ENCODE results near the gene PHLDB1. TPM values are rescaled to one million over a fixed set of nuclear protein-coding genes. Genes with fewer than 3 reads are reported as not detected.
"Not testable (repeated sequence)": the region's sequence is repeated elsewhere in the genome, so short reads cannot be mapped to it uniquely, and the experiment has no call there.

PHLDB1 gene
- total RNA-seq, 2 experiments from 2014 or later: 2.0 to 2.4 TPM

DNA sequence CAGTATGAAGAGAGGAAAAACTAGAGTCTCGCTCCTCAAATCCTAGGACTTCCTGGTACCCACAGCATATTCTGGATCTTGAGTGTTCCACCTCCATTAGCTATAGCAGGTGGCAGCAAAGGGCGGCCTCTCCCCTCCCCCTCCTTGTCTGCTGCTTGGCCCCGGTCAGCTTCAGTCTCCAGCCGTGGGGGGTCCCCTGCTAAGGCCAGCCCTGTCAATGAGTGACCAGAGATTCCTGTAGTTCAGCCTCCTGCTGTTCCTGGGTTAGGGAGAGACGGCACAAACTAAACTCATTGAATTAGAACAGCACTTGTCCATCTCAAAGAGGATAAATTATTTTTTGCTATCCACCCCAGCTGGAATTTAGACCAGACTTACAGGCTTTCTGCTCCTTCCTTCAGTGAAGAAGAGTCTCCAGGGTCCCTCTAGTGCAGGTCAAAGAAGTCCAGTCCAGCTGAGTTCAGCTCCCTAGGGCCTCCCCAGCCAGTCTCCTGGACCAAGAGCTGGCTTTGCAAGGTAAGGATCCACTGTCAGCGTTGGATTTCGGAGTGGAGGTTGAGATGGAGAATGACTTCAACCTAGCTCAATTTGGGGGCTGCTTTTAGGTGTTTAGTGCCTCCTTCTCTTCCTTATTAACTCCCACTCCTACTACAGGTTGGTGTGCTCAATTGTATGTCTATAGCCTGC lies 1.1 kb upstream of the PHLDB1 start:
- CTCF ChIA-PET: interaction anchor here (0.6 to 11.7 kb wide), 4 partner anchors 8 to 89 kb away, joined by 4 to 137 read pairs (median 4); no protein-coding TSS in a partner anchor
- Mint-ChIP-seq H3K4me1 (ENCODE audit: low read depth) (peaks cover 22% of the 10 kb centered on the region), H3K27ac (no peak overlapping the region), H3K36me3 (peaks cover 9% of the 10 kb centered on the region), H3K27me3 (peaks cover 12% of the 10 kb centered on the region), H3K9me3 (no peaks in the 10 kb centered on the region), H3K4me3 (no peak overlapping the region)
- intact Hi-C loops (cut with micrococcal nuclease): no loop called here
- POLR2A ChIA-PET: interaction anchor here (0.9 kb wide), 1 partner anchor 29 kb away, joined by 3 read pairs; no protein-coding TSS in a partner anchor
- no peak for DNase-seq

DNA sequence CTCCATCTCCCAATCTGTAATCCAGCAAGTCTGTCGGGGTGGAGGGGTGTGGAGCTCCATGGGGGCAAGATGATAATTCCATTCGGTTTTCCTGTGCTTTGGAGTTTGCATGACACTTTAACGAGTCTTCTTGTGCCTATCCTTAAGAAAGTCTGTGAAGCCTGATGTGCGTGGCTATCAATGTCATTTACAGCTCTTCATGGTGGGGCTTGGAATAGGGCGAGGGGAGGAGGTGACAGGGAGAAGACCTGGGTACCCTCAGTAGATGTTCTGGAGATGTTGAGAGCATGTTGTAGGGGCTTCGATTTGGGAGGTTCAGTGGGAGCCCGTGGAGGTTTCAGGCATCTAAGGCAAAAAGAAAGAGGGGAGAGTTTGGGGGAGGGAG lies 579 bp upstream of the PHLDB1 start:
- ChIA-PET POLR2A (interaction anchor here (0.9 kb wide), 1 partner anchor 29 kb away, joined by 3 read pairs; no protein-coding TSS in a partner anchor), CTCF (interaction anchor here (0.6 to 11.7 kb wide), 5 partner anchors 9 to 229 kb away, joined by 3 to 137 read pairs (median 4); no protein-coding TSS in a partner anchor)
- H3K9me3 Mint-ChIP-seq: no peaks in the 10 kb centered on the region
- peaks cover 22% of the 10 kb centered on the region for H3K4me1 Mint-ChIP-seq (ENCODE audit: low read depth)
- peaks cover 7% of the 10 kb centered on the region for H3K36me3 Mint-ChIP-seq
- intact Hi-C loops (cut with micrococcal nuclease): no loop called here
- peak overlapping the region; percentile 22 for H3K4me3 Mint-ChIP-seq
- H3K27ac Mint-ChIP-seq: no peak overlapping the region
- DNase-seq: no peak
- H3K27me3 Mint-ChIP-seq: peaks cover 12% of the 10 kb centered on the region

DNA sequence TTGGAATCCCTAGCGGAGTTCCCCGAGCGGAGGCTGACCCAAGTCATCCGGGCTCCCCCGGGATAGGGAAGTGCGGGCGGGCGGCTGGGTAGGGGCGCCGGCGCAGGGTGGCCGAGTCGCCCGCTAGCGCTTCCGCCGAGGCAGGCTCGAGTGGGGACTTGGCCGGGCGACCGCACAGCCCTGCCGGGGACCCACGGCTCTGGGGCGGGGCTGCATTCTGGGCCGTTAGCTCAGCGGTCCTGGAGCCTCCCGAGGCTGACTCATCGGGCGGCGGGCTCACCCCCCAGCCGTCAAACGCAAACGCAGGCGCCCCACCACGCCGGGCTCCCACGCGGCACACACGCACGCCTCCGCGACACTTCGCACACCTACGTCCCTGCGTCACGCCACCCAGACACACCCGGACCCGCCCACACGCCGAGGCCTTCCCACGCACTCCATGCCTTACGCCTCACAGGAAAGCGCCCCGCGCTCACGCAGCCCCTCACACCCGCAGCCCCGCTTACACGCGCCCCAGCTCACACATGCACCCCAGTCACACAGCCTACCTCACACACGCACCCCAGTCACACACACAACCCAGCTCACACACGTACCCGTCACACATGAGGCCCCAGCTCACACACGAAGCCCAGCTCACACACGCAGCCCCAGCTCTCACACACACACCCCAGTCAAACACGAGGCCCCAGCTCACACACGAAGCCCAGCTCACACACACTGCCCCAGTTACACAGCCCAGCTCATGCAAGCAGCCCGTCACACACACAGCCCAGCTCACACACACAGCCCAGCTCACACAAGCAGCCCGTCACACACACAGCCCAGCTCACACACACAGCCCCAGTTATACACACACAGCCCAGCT lies 1.2 kb downstream of the PHLDB1 start:
- Mint-ChIP-seq H3K27me3 (peaks cover 12% of the 10 kb centered on the region), H3K9me3 (no peaks in the 10 kb centered on the region), H3K4me1 (ENCODE audit: low read depth) (peaks cover 22% of the 10 kb centered on the region), H3K4me3 (peak overlapping the region; percentile 54), H3K27ac (no peak overlapping the region), H3K36me3 (no peaks in the 10 kb centered on the region)
- CTCF ChIA-PET: interaction anchor here (0.6 to 11.7 kb wide), 9 partner anchors 9 to 321 kb away, joined by 3 to 137 read pairs (median 4); partner anchors contain the start of gene ARCN1
- DNase-seq: peak; percentile 78
- intact Hi-C loops (cut with micrococcal nuclease): loop anchor here (1.0 kb wide), 1 partner anchor 35 kb away; no protein-coding TSS in a partner anchor
- POLR2A ChIA-PET: interaction anchor here (0.6 to 1.7 kb wide), 4 partner anchors 14 to 1677 kb away, joined by 4 to 5 read pairs (median 4); partner anchors contain the start of genes ARCN1 and UBE4A

DNA sequence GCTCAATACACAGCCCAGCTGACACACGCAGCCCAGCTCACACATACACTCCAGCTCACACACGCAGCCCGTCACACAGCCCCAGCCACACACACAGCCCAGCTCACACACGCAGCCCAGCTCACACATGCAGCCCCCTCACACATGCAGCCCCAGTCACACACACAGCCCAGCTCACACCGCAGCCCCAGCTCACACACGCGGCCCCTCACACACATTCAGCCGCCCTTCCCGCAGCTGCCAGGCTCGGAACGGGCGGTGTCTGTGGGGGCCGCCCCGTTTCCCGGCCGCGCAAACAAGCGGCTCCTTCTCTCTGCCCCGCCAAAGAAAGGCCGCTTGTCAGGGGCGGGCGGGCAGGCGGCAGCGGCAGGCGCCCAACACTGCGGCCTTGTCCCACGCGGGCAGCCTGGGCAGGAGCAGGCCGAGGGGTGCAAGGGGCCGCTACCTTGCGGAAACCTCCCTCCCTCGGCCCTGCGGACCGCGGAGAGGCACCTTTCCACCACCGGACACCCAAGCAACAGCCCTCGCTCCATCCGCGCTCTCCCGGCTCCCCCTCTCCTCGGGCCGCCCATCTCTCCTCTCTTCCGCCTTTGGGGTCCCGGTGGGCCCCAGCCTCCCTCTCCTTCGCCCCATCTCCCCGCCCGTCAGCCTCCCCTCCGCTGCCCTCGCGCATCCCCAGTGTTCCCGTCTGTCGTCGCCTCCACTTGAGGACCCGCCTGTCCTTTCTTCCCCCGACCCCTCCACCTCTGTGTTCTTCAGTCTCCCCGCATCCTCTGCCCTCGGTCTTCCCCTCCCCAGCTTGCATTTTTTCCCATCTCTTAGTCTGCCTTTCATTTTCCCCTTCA lies 2.2 kb downstream of the PHLDB1 start:
- Mint-ChIP-seq H3K36me3 (no peaks in the 10 kb centered on the region), H3K9me3 (no peaks in the 10 kb centered on the region), H3K4me3 (peak overlapping the region; percentile 57), H3K27me3 (peaks cover 12% of the 10 kb centered on the region), H3K4me1 (ENCODE audit: low read depth) (peaks cover 22% of the 10 kb centered on the region), H3K27ac (no peak overlapping the region)
- peak; percentile 43 for DNase-seq
- ChIA-PET CTCF (interaction anchor here (0.7 to 11.7 kb wide), 8 partner anchors 8 to 320 kb away, joined by 3 to 137 read pairs (median 4); partner anchors contain the start of gene ARCN1), POLR2A (interaction anchor here (1.3 to 1.7 kb wide), 3 partner anchors 15 to 250 kb away, joined by 4 to 5 read pairs (median 4); partner anchors contain the start of genes ARCN1 and UBE4A)
- intact Hi-C loops (cut with micrococcal nuclease): no loop called here

DNA sequence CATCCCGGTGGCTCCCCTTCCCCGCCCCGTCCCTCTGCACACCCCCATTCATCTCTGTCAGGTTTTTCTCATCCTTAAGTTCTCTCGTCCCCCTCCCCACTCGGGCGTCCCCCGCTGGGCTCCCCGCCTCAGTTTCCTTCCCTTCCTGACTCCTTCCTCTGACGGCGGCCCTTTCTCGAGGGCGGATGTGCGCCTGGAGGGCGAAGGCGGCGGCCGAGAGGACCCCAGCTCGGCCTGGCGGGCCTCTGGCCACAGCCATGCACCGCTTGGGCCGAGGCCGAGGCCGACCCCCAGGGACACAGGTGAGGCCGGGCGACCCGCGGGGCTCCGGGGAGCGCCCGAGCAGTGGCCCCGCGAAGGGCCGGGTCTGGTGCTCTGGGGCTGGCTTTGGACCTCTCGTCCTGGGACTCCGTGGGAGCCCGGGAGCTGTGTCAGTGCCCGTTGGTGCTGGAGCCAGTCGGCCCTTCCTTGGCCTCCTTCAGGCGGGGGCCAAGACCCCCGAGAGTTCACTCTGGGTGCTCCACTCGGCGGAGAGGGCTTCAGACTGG lies 2.9 kb downstream of the PHLDB1 start:
- DNase-seq: no peak
- Mint-ChIP-seq H3K4me3 (peak overlapping the region; percentile 57), H3K36me3 (no peaks in the 10 kb centered on the region), H3K27ac (no peak overlapping the region), H3K4me1 (ENCODE audit: low read depth) (peaks cover 22% of the 10 kb centered on the region), H3K9me3 (no peaks in the 10 kb centered on the region), H3K27me3 (peaks cover 12% of the 10 kb centered on the region)
- intact Hi-C loops (cut with micrococcal nuclease): no loop called here
- ChIA-PET CTCF (interaction anchor here (0.8 to 11.7 kb wide), 3 partner anchors 13 to 79 kb away, joined by 4 to 137 read pairs (median 10); no protein-coding TSS in a partner anchor), POLR2A (interaction anchor here (1.7 kb wide), 2 partner anchors 16 to 251 kb away, joined by 4 read pairs; partner anchors contain the start of gene UBE4A)

DNA sequence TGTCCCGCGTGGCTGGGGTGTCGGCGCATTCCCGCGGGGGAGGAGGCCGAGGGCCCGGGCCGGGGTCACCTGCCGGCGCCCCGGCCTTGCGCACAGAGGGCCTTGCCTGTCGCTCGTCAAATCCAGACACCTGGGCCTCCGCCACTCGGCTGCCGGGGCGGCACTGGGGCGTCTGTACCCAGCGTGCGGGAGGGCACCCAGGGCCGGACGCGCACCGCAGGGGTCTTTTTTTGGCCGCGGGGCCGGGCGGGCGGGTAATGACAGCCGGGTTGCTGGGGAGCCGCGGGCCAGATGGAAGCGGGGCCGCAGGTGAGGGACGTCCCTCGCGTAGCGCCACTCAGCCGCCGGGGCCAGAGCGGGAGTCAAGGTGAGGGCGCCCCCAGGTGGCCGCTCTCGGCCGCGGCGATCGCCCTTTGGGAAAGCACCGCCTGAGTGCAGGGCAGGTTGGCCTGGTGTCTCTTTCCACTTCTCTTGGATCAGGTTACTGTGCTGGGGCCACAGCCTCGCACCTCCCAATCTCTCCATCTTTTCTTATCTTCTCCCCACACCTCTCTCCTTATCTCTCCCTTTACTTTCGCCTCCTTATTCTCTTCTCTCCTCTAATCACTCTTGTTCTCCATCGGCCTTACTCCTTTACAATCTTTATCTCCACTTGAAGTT lies 3.5 kb downstream of the PHLDB1 start:
- Mint-ChIP-seq H3K27ac (no peak overlapping the region), H3K36me3 (no peaks in the 10 kb centered on the region), H3K4me1 (ENCODE audit: low read depth) (peaks cover 22% of the 10 kb centered on the region), H3K4me3 (peak overlapping the region; percentile 14), H3K27me3 (peaks cover 12% of the 10 kb centered on the region), H3K9me3 (no peaks in the 10 kb centered on the region)
- POLR2A ChIA-PET: interaction anchor here (1.7 kb wide), 1 partner anchor 252 kb away, joined by 4 read pairs; the partner anchor contains the start of gene UBE4A
- CTCF ChIA-PET: interaction anchor here (0.8 to 11.7 kb wide), 4 partner anchors 10 to 79 kb away, joined by 3 to 137 read pairs (median 3); no protein-coding TSS in a partner anchor
- peak; percentile 90 for DNase-seq
- intact Hi-C loops (cut with micrococcal nuclease): loop anchor here (1.0 kb wide), 1 partner anchor 16 kb away; no protein-coding TSS in a partner anchor

DNA sequence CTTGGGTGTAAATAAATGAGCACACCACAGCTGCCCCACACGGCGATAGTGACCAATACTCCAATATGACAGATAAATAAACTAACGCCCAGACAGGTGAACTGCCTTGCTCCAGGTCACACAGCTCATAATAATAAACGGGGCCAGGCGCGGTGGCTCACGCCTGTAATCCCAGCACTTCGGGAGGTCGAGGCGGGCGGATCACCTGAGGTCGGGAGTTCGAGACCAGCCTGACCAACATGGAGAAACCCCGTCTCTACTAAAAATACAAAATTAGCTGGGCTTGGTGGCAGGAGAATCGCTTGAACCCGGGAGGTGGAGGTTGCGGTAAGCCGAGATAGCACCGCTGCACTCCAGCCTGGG lies 4.0 kb downstream of the PHLDB1 start:
- POLR2A ChIA-PET, H3K9me3 Mint-ChIP-seq, DNase-seq, H3K27ac Mint-ChIP-seq, H3K36me3 Mint-ChIP-seq: not testable (repeated sequence)
- intact Hi-C loops (cut with micrococcal nuclease): loop anchor here (1.0 kb wide), 1 partner anchor 16 kb away; no protein-coding TSS in a partner anchor
- CTCF ChIA-PET: interaction anchor here (0.8 to 11.7 kb wide), 6 partner anchors 10 to 346 kb away, joined by 3 to 137 read pairs (median 4); partner anchors contain the start of gene ARCN1
- Mint-ChIP-seq H3K4me1 (ENCODE audit: low read depth) (peaks cover 22% of the 10 kb centered on the region), H3K27me3 (peaks cover 12% of the 10 kb centered on the region), H3K4me3 (peak overlapping the region; percentile 14)

DNA sequence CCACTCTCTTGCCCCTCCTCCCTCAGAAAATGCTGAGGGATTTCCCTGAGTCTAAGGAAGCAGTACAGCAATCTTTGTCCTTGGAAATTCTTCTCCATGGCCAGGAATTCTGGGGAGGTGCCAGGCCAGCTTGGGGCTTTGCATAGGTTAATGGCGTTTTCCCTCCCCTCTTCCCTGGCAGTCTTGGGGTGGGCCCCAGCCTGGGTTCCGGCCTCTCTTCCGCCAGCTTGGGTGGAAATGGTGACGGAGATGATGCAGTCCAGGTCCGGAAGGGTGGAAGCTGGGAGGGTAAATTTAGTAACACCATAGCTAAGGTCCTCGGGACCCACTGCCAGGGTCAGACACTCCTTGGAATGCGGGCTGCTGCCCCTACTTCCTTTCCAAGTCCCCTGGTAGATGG lies 5.0 kb downstream of the PHLDB1 start:
- Mint-ChIP-seq H3K4me3 (no peak overlapping the region), H3K4me1 (ENCODE audit: low read depth) (peaks cover 22% of the 10 kb centered on the region), H3K27me3 (peaks cover 12% of the 10 kb centered on the region), H3K9me3 (no peaks in the 10 kb centered on the region), H3K27ac (no peak overlapping the region), H3K36me3 (no peaks in the 10 kb centered on the region)
- intact Hi-C loops (cut with micrococcal nuclease): no loop called here
- no peak for DNase-seq
- ChIA-PET CTCF (interaction anchor here (0.8 to 11.7 kb wide), 8 partner anchors 13 to 805 kb away, joined by 3 to 137 read pairs (median 4); partner anchors contain the start of gene ARCN1), POLR2A (interaction anchor here (0.6 to 1.1 kb wide), 2 partner anchors 18 to 464 kb away, joined by 3 to 4 read pairs; no protein-coding TSS in a partner anchor)

DNA sequence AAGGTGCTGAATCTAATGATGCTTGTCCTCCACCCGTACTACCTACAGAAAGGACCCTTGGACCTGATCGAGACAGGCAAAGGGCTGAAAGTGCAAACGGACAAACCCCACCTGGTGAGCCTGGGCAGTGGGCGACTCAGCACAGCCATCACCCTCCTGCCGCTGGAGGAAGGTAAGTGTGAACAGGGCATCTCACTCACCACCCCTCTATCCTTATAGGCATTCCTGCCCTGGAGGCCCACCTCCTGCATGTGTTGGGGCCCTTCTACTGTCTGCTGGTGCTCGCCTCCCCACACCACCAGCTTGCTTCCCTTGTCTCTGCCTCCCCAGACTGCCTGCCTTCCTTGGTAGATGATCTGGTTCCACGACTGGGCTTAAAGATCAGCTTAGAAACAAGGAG lies 7.1 kb downstream of the PHLDB1 start:
- no peak for DNase-seq
- no peaks in the 10 kb centered on the region for H3K9me3 Mint-ChIP-seq
- H3K4me3 Mint-ChIP-seq: no peak overlapping the region
- intact Hi-C loops (cut with micrococcal nuclease): no loop called here
- H3K4me1 Mint-ChIP-seq (ENCODE audit: low read depth): peaks cover 9% of the 10 kb centered on the region
- no peak overlapping the region for H3K27ac Mint-ChIP-seq
- no peaks in the 10 kb centered on the region for H3K36me3 Mint-ChIP-seq
- peaks cover 4% of the 10 kb centered on the region for H3K27me3 Mint-ChIP-seq
- CTCF ChIA-PET: interaction anchor here (11.7 kb wide), 1 partner anchor 20 kb away, joined by 137 read pairs; no protein-coding TSS in a partner anchor
- POLR2A ChIA-PET: no interaction called here

DNA sequence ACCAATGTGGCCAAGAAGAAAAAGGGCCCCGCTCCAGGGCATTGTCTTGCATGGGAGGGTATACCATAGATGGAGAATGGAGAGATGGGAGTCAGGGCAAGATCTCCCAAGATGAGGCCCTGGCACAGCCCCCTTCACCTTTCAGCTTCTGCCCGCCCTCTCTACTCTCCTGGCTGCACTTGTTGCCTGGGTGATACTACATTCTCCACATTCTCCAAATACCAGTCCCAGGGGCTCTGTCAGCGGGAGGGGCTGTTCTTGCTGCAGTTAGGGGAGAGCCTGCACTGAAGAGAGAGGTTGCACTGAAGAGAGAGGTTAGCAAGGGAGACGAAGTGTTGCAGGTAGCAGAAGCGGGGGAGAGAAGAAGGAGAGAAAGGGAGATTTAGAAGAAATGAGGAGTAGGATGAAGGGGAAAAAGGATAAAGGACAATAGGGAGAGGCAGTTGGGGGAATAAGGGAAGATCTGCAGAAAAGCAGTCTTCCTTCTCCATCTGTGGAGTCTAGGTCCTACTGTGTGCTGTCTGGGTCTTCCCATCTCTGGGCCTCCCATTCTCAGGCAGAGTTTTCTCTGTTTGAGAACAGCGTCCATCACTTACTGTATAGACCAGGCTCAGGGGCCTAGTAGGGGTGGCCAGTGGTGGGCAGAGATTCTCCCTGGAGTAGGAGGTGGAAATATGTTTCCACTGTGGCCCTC lies 8.0 kb downstream of the PHLDB1 start:
- no peaks in the 10 kb centered on the region for H3K9me3 Mint-ChIP-seq
- H3K27ac Mint-ChIP-seq: no peak overlapping the region

More for the DNA sequence above, 8.0 kb downstream of the PHLDB1 start:
- Mint-ChIP-seq H3K36me3 (no peaks in the 10 kb centered on the region), H3K27me3 (peaks cover 4% of the 10 kb centered on the region), H3K4me3 (no peak overlapping the region), H3K4me1 (ENCODE audit: low read depth) (peaks cover 6% of the 10 kb centered on the region)
- ChIA-PET POLR2A (no interaction called here), CTCF (no interaction called here)
- no peak for DNase-seq
- intact Hi-C loops (cut with micrococcal nuclease): no loop called here
